HG02571 (cell line): Measurements from ENCODE around the gene SLC17A5.
"Not testable (repeated sequence)": the region's sequence is repeated elsewhere in the genome, so short reads cannot be mapped to it uniquely, and the experiment has no call there.

Source experiments
- ATAC-seq: cut with Tn5 transposase; IDR thresholded peaks from one replicate; pipeline ENCODE4 v1.9.1; 2021; ENCODE audit warnings: mild to moderate bottlenecking, moderate library complexity; ENCODE audit not compliant: unreplicated experiment

The SLC17A5 gene, protein sequence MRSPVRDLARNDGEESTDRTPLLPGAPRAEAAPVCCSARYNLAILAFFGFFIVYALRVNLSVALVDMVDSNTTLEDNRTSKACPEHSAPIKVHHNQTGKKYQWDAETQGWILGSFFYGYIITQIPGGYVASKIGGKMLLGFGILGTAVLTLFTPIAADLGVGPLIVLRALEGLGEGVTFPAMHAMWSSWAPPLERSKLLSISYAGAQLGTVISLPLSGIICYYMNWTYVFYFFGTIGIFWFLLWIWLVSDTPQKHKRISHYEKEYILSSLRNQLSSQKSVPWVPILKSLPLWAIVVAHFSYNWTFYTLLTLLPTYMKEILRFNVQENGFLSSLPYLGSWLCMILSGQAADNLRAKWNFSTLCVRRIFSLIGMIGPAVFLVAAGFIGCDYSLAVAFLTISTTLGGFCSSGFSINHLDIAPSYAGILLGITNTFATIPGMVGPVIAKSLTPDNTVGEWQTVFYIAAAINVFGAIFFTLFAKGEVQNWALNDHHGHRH

DNA sequence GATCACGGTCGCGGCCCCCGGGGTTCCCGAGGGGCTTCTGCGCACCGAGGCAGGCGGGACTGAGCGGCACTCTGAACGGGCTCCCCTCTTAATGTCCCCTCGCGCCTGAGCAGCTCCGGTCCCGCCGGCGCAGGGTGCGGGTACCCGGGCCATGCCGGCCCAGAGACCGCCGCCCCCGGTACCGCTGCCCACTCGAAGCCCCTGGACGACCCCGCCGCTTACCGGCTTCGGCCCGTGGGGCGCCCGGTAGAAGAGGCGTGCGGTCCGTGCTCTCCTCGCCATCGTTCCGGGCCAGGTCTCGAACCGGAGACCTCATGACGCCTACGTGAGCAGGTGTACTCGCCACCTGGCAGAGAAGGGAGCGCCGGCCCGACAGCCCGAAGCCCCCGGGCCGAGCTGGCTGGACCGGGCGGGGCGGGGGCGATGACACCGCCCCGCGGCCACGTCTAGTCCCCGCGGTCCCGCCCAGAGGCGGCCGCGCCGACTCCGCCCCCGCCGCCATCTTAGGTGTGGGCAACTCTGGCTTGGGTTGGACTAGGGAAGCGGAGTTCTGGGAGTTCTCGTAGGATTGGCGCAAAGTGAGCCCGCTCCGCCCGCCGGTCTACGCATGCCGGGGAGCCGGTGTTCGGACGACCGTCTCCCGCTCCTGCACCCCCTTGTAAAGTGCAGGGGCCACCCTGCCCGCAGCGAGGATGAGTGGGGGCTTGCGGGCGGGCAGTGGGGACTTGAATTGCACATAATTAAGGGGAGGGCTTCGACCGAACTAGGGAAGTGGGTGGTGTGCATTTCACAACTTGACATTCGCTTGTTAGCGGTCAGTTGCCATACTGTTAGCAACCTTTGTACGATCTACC lies at the start of gene SLC17A5:
SLC17A5 (minus strand) TSS at position 422 of the 854 bp plus-strand sequence; CDS start at position 316, 106 bp downstream.
- peak; percentile 83 for ATAC-seq

DNA sequence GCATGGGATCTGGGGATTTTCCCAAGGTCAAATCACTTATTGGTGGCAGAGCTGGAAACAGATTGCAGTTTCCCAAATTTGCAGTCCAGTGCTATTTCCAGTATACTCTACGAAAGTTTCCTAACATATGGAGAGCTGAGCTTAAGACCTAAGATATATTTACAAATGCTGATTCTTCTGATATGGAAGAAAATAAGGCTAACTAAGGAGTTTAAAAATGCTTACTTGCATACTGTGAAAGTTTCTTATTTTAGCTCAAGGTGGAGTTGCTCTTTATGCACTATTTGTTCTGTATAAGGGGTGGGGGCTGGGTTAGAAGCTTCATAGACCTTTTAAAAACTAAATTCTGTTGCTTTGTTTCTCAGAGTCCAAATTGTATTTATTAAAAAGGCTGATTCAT lies 49.7 kb upstream of the SLC17A5 start:
- no peak for ATAC-seq

DNA sequence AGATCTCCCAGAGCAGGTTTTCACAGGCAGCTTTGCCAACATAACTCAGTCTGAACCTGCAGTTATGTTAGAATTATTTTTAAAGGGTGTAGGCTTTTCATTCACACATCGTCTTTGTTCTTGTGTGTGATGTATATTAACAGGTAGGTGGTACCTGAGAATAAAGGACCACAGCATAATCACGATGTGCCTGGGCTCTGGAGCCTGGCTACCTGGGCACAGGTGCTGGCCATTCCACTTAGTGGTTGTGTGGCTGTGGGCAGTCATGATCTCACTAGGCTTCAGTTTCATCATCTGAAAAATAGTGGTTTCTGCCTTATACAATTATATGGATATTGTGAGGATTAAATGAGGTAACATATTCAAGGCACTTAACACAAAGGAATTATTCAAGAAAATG lies 48.7 kb upstream of the SLC17A5 start:
- ATAC-seq = no peak

DNA sequence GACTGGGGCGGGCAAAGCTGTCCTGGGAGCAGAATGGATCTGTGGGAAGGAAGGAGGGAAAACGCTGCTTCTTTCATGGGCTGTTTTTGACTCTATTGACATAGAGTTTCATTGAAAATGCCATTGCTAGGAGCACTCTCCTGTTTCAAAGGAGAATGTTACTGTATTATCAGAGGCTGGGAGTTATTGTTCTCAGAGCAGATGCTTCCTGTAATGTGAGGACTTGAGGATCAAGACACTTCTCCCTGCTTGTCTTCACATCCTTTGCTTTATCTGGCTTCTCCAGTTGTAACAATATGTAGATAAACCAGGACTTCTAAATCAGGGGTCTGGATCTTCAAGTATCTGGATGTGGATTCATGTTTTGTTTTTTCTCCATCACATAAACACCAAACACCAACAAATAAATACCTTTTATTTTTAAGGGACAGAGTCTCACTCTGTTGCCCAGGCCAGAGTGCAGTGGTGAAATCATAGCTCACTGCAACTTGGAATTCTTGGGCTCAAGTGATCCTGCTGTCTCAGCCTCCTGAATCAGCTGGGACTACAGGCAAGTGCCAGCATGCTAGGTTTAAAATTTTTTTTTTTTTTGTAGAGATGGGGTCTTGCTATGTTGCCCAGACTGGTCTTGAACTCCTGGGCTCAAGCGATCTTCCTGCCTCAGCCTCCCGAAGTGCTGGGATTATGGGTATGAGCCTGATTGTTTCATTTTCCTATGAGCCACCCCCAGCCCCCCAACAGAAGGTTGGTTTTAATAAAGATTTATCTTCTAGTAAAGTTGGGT lies 46.1 kb upstream of the SLC17A5 start:
- no peak for ATAC-seq

DNA sequence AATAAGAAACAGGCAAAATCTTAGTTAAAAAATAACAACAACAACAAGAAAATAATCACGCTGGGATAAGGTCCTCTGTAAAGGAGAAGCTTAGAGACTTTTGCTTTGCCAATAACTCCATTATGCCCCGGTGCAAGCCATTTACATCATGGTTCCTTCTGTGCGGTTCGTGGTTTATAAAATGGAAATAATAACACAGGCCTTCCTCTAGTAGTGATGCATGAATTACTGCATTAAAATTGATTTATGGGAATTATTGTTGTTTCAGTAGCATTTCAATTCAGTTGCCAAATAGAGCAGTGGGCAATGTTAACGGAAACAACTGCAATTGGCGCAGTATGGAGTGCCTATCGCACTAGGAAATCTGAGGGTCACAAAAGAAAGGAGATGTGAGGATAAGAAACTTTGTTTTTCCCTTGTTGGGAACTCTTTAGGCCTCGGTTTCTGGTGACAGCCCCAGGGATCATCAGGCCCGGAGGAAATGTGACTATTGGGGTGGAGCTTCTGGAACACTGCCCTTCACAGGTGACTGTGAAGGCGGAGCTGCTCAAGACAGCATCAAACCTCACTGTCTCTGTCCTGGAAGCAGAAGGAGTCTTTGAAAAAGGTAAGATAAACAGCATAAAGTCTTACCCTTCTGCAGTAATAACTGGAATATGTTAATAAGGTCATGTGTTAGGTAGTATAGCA lies 43.3 kb upstream of the SLC17A5 start:
- ATAC-seq = no peak

DNA sequence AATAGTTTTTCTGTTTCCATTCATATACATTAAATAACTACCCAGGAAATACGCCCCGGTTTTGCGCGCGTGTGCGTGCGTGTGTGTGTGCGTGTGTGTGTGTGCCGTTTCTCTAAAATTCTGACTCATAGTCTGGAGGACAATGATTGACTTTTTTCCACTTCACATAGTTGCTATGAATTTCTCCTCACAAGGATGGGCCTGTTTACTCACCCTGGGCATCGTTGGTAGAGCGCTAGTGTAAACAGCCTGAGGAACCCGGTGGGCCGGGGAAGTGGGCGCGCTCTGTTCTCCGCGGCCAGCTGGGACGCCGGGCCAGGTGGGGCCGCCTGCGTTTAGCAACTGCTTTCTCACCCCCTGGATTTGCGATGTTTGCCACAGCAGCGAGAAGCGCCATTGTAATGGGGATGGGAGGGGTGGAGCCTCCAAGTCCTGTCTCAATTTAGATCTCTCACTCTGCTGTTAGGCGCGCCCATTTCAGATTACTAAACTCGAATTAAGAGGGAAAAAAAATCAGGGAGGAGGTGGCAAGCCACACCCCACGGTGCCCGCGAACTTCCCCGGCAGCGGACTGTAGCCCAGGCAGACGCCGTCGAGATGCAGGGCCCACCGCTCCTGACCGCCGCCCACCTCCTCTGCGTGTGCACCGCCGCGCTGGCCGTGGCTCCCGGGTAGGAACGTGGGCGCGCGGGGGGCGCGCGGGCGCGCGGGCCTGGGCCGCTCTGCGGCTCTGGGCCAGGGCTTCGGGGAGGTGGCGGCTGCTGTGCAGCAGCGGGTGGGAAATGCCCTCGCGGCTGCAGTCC lies 42.0 kb upstream of the SLC17A5 start, which contains the start of gene CD109:
CD109 (plus strand) TSS at position 585 of the 803 bp plus-strand sequence; CDS start at position 598, 13 bp downstream.
- peak; percentile 52 for ATAC-seq

DNA sequence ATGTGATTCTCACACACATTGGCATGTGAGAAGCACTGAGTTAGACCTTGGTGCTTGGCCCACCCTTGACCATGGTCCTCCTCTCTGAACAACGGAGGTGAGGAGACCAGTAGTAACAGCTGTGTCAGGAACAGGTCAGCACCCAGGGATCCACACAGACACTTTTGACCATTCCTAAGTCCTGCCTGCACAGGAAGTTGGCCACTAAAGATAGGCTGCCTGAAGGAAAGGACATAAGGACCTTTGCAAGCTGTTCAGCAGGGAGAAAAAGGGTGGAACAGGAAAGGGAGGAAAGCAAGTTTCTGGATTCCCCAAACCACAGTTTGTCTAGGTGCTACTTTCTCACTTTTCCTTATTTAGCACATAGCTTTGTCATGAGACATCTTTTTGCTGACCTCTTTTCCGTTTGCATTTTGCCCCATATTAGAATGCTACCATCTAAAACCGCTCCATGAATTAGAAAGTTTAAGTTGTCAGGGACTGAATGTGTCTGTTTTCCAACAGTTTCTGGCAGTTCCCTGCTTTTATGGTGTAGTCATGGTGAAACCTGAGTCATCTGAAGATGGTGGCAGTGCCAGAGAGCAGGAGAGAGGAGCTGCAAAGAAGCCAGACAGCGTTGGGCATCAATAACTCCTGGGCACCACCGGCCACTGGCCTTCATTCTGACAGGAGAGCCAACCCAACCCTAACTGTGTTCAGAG lies 41.1 kb upstream of the SLC17A5 start:
- no peak for ATAC-seq

DNA sequence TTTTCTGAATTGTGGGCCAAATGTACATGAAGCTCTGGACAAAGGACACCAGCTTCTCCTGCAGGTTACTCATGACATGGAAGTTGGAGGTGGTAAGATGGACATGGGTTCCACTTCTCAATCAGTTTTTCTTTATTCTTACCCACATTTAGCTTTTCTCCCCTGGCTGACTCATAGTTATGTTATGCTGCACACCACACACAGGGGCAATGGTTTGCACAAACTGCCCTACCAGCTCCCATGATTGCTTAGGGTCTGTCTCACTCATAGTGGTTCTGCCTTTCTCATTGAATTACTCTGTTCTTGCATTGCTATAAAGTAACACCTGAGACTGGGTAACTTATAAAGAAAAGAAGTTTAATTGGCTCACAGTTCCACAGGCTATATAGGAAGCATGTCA lies 37.7 kb upstream of the SLC17A5 start:
- no peak for ATAC-seq

DNA sequence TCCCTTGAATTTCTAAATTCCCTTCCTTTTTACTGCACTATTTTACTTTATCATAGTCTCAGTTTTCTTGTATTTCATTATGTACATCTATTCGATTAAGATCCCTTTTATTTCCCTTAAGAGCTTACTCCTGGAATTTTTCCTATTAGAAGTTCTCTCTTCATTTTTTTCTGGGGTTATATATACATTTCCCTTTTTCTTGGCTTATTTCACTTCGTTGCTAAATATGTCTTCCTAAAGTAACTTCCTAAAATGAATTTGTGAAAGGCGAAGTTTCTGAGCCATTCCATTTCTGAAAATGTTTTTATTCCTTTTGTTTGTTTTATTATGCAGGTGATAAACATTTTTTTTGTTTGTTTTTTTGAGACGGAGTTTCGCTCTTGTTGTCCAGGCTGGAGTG lies 36.3 kb upstream of the SLC17A5 start:
- no peak for ATAC-seq

DNA sequence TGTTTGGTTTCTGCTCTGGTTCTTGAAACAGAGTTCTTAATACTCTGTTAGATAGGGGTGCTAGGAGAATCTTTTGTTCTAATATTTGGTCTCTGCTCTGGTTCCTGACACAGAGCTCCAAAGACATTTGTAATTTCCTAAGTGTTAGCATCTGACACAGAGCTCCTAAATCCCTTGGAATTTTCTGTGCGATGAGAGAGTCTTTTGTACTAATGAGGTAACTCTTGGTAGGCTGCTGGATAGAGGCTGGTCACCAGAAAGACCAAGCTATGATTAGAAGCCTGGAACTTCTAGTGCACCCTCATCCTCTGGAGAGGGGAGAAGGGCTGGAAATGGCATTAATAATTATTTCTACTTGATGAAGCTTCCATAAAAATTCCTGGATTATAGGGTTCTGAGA lies 34.6 kb upstream of the SLC17A5 start:
- no peak for ATAC-seq

DNA sequence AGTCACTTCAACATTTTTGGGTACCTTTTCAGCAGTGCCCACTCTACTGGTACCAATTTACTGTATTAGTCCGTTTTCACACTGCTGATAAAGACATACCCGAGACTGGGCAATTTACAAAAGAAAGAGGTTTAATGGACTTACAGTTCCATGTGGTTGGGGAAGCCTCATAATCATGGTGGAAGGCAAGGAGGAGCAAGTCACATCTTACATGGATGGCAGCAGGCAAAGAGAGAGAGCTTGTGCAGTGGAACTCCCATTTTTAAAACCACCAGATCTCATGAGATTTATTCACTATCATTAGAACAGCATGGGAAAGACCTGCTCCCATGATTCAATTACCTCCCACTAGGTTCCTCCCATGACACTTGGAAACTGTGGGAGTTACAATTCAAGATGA lies 29.8 kb upstream of the SLC17A5 start:
- not testable (repeated sequence) for ATAC-seq

DNA sequence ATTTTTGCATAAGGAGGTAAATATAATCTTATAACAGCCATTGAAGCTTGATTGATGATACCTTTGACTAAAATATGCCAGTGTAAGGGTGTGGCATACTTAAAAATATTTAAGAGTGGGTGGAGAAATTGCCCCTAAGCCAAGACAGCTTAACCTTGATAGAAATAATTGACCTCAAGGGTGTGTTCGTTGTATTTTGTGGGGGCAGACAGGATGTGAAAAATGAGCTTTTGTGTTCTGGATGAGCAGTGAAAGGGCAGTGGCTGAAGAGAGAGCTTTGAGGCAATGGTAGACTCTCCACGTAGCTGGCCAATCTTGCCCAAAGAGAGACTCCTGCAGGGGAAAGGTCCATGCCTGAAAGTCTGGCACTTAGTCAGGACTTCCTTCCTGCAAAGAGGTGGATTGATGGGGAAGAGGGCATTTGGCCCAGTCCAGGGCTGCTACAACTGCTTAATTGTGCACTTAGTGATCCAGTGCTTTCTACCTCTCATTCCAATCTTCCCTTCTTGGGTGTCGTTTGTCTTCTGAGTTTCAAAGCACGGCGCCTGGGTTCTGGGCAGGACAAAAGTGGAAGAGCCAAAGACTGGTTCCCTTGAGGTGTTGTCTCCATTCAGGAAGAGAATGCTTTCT lies 26.6 kb upstream of the SLC17A5 start:
- ATAC-seq = no peak

DNA sequence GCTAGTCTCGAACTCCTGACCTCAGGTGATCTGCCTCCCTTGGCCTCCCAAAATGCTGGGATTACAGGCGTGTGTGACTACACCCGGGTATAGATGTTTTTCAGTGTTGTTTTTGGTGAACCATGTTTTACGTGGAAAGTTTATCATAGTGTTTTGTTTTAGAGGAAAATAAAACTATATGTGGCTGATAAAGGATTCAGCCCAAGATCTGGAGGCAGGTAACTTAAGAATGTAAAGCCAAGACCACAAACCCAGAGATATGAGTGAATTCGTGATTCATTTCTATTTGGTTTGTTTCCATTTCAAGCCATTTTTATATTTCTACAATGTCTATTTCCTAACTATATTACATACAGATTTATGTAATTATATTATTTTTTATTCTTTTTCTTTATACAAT lies 26.1 kb upstream of the SLC17A5 start:
- ATAC-seq = not testable (repeated sequence)

DNA sequence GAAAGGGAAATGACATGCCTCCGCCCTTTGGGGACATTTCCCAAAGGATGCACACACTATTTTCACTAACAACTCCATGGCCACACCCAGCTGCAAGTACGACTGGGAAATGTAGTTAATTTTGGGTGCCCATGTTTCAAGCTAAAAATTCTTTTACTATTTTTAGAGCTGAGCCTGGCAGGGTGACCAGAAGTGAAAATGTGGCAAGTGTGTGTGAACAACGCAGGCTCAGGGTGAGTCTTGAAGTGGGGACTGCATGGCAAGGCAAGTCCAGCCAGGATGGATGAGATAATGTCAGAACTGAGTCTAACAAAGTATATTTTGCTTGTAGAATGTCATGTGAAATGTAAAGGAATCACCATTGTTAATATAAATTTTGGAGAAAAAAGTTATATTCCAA lies 25.2 kb upstream of the SLC17A5 start:
- ATAC-seq = no peak

DNA sequence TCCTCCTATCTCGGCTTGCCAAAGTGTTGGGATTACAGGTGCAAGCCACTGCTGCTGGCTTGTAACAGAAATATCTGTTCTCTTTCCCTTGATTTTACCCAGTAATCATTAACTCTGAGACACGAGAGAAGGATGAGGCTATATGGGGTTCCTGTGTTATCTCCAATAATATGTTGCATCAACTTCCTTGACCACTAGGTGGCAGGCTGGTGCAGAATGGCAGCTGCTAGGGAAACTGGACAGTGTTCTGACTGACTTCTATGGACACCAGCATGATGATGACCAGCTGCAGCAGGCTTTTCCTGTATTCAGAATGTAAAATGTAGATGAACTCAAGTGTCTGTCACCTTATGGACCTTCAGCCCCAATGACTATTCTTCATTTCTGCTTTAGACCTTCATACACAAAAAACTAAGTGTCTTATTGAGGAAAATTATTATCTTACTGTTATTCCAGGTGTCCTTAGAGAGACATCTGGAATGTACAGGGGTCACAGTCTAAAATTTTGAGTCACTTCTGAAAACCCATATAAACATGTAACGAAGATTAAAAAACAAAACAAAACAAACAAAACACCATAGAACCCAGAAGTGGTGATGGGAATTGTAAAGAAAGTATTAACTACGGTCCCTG lies 21.8 kb upstream of the SLC17A5 start:
- ATAC-seq = peak; percentile 94

DNA sequence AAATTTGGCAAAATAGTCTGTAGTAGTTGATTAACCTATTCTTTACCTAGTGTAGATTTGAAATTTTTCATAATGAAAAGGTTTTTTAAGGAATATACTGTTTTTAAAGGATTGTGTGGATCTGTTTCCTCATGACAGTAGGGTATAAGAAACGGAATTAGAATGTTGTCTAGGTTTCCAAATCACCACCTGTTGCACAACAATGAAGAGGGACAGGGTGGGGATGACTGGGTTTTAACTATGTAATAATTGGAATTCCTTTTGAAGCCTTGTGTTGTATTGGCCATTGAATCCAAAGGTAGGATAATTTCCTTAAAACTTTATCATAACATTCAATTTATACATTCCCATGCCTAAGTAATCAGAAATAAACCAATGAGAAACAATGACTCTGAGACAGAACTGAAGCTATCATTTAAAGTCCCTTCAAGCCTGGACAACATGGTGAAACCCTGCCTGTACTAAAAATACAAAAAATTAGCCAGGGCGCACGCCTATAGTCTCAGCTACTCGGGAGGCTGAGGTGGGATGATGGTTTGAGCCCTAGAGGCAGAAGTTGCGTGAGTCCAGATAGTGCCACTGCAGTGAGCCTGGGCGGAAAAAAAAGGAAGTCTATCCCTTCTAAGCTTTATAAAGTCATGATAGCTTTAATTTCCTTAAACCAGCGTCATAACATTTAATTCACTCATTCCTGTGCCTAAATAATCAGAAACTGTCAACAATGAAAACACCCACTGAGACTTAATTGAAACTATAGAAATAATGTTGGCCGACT lies 18.3 kb upstream of the SLC17A5 start:
- ATAC-seq = no peak

DNA sequence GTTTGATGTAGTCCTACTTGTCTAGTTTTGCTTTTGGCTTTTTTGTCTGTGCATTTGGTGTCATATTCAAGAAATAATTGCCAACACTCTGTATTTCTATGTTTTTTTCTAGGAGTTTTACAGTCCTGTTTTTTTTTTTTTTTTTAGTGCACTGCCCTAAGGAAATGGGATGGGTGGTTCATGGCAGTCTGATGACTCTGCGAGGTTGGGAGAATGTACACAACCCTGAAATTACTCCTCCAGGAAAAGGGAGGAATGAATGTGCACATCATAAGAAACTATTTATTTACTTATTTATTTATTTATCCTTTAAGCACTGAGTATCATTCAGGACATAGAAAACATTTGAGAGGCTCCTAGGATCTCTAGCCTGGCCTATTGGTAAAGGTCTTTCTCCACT lies 15.2 kb upstream of the SLC17A5 start:
- no peak for ATAC-seq
